Fibroblast of pulmonary artery (primary cell): ENCODE results near the gene ZNF165.

Experiments
- DNase-seq: peaks from one replicate; pipeline ENCODE4 v3.0.0-alpha.2; 2010; ENCODE audit warnings: low read depth
- H3K4me3 ChIP-seq: replicated peaks from 2 replicates; pipeline ENCODE4 v1.5.1; 2011; ENCODE audit warnings: low read depth, mild to moderate bottlenecking, control low read depth, low read length, moderate library complexity
- CTCF ChIP-seq: IDR thresholded peaks from 2 replicates; pipeline ENCODE4 v1.5.1; 2011; ENCODE audit warnings: mild to moderate bottlenecking, control low read depth, low read length, inconsistent platforms; ENCODE audit errors: missing control alignments

Gene ZNF165

GRCh38 chr6:28104392-28105244, 24.2 kb downstream of the ZNF165 start:
- peak; percentile 56 for TF ChIP-seq CTCF
- DNase-seq = peak; percentile 77
- peak overlapping the region; percentile 70 for H3K4me3 ChIP-seq

GRCh38 chr6:28105245-28105639, 24.9 kb downstream of the ZNF165 start:
- TF ChIP-seq CTCF = no peak
- H3K4me3 ChIP-seq = peak overlapping the region; percentile 70
- DNase-seq = peak; percentile 16

DNA sequence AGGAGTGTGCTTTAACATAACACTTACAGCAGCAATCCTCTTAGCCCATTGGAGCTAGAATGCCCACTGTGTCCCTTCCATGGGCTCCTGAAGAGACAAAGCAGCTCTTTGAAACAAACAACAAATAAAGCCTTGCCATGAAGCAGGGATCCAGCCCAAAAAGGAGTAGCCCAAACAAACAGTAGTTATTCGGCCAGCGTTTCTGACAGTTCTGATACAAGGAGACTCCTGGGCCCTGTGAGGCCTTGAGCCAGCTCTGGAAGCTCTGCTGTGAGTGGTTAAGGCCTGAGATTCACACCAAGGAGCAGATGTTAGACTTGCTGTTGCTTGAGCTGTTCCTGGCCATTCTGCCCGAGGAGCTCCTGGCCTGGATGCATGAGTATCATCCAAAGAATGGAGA, 27.1 kb downstream of the ZNF165 start:
- no peak for TF ChIP-seq CTCF
- no peak overlapping the region for H3K4me3 ChIP-seq
- DNase-seq = no peak

DNA sequence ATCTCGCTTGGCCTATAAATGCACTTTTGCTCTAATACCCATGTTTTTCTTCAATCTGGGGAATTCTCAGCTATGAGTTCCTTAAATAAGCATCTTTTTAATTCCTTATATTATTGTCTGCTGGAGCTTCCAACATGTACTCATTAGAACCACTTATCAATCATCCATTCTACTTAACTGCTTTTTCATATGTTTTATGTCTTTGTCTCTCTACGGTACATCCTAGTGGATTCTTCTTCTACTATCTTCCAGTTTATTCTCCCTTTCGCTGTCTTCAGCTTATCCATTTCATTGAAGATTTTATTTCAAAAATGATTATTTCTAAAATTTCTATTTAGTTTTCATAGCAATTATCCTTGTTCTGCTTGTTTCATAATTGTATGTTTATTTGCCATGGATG, 31.6 kb downstream of the ZNF165 start:
- no peak for TF ChIP-seq CTCF
- DNase-seq = no peak
- H3K4me3 ChIP-seq = no peak overlapping the region

DNA sequence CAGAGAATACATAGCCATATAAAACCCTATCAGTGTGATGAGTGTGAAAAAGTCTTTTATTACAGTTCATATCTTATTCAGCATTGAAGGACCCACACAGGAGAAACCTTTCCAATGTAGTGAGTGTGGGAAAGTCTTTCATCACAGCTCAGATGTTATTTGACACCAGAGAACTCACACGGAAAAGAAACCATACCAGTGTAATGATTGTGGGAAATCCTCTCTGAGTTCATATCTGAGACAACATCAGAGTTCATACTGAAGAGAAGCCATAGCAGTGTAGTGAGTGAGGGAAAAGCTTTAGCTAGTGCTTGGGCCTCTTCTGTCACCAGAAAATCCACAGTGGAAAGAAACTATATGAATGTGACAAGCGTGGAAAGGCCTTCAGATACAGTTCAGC, 35.4 kb downstream of the ZNF165 start:
- TF ChIP-seq CTCF = no peak
- no peak for DNase-seq
- H3K4me3 ChIP-seq = no peak overlapping the region

DNA sequence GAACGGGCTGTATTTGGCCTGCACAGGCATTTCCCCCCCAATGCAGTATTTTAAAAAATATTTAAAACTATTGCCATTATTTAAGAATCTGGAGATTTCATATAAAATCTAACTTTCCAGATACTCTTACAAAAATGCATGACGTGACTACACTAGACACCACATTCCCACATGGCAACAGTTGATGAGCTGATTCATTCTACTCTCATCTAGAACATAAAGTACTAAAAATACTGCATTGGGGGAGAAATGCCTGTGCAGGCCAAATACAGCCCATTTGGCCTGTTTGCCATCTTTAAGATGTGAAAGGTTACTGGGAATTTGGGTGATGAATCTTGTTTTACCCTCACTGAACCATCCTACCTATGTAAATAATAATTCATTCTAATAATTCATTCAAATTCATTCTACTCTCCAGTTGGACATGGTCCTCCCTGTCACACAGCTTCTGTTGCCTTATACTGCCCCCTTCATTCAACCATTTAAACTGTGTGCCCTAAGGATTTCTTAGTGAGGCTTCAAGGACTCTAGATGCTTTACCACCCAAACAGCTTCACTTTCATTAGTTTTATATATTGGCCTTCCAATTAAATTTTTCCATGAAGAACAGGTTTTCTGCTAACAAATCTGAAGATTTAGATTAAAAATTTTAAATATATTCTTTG, 37.1 kb downstream of the ZNF165 start:
- no peak for DNase-seq
- TF ChIP-seq CTCF = no peak
- H3K4me3 ChIP-seq = no peak overlapping the region
